ENCODE measurements around the gene CUEDC2. TPM values are rescaled to one million over a fixed set of nuclear protein-coding genes. Genes with fewer than 3 reads are reported as not detected.
A peak's percentile ranks its signal among the peaks of the same experiment; 100 is the strongest.

Gene CUEDC2
- total and polyA plus RNA-seq, 10 of the 15 experiments (the other 5 are each of a cell fraction or from before 2014, with no cell fraction given), result 20.4 to 121 (median 75.0) TPM

DNA sequence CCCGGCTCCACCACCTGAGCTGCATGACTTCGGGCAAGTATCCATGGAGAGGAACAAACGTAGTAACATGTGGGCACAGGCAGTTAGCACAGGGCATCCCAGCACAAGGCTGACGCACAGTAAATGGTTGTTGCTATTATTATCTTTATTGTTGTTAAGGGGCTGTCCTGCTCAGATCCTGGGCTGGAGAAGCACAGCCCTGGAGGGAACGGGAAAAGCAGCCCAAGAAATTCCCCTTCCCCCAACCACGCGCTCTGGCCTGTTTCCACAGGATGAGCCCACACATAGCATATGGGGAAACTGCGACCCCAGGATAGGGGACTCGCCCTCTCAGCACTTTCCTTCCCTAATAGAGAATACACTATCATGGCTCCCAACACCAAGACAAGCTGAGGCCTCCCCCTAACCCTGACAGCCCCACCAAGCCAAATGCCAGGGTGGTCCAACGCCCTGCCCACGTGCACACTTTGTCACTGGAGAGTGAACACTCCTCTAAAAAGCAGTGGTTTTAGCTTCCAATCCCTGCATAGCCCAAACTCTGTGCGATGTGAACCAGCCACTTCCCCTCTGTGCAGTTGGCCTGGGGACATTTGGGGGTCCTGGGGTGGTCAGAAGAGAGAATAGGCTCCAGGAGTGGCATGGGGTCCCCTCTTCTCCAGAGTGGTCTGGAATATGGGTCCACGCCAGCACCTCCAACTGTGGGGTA, 24.8 kb downstream of the CUEDC2 start:
- no peaks in the 10 kb centered on the region for H3K79me2 ChIP-seq (ENCODE audit: control insufficient read depth, insufficient read depth, low read length)
- ATAC-seq (no peak), FAIRE-seq (no peak), DNase-seq (ENCODE audit: low read depth, low spot score) (no peak)
- ChIA-PET CTCF (interaction anchor here (0.6 to 2.4 kb wide), 2 partner anchors 14 to 67 kb away, joined by 3 to 6 read pairs; no protein-coding TSS in a partner anchor), POLR2A (interaction anchor here (0.6 kb wide), 1 partner anchor 49 kb away, joined by 4 read pairs; no protein-coding TSS in a partner anchor), SMC1A (ENCODE audit: uncharacterized antibody, unreplicated experiment) (no interaction called here), RAD21 (ENCODE audit: unreplicated experiment) (interaction anchor here (1.0 to 1.3 kb wide), 2 partner anchors 13 to 67 kb away, joined by 3 to 4 read pairs; partner anchors contain the start of gene FBXL15)
- in situ Hi-C loops (cut with MboI) (loop anchor here (5.0 kb wide), 1 partner anchor 180 kb away; the partner anchor contains the start of gene ELOVL3), intact Hi-C loops (cut with micrococcal nuclease; ENCODE audit: unreplicated experiment) (no loop called here)
- peaks cover 17 to 21% of the 10 kb centered on the region in 2 experiments for H3K27me3 ChIP-seq (replicated peaks in 1 of 2; ENCODE audit: control insufficient read depth in 2 of 2, insufficient read depth in 2 of 2, low read length in 1 of 2)
- TF ChIP-seq SPI1 (IDR thresholded peaks at IDR 0.05; ENCODE audit: borderline replicate concordance, insufficient read depth, low read depth, low read length) (peak; percentile 7; the same call in 1 of the 2 replicates), NBN (IDR thresholded peaks at IDR 0.05) (no peak), POLR2AphosphoS5 (IDR thresholded peaks at IDR 0.05; ENCODE audit: low read length) (peak; percentile 42; the same call in 1 of the 2 replicates)
- H3K27ac ChIP-seq (ENCODE audit: control insufficient read depth, insufficient read depth), result no peak overlapping the region
- H3K9ac ChIP-seq (ENCODE audit: control insufficient read depth, insufficient read depth, low read length), result no peak overlapping the region
- peaks cover 1% of the 10 kb centered on the region for H3K4me1 ChIP-seq (ENCODE audit: control insufficient read depth, insufficient read depth, low read length)
- no peak overlapping the region for H3K4me3 ChIP-seq
- H3K4me2 ChIP-seq (ENCODE audit: control insufficient read depth, insufficient read depth), result no peak overlapping the region
- H4K20me1 ChIP-seq (ENCODE audit: control insufficient read depth, insufficient read depth), result peaks cover under 1% of the 10 kb centered on the region; the same call in 1 of the 2 replicates
- no peaks in the 10 kb centered on the region for H3K9me3 ChIP-seq (replicated peaks; ENCODE audit: control insufficient read depth, insufficient read depth, low read length)
- no TSS peak for BruUV-seq (replicated peaks)
- WGBS (ENCODE audit: insufficient coverage, insufficient replicate concordance, low lambda C conversion rate, missing lambda C conversion rate), result 46% methylated on average over 13 of the region's 13 CpGs
- no peak overlapping the region for H2AFZ ChIP-seq (ENCODE audit: control insufficient read depth, low read depth, low read length)
- peaks cover under 1 to 3% of the 10 kb centered on the region in 2 experiments; a peak in 3 of 4 replicates for H3K36me3 ChIP-seq (ENCODE audit: control insufficient read depth in 2 of 2, insufficient read depth in 2 of 2, low read length in 1 of 2)

DNA sequence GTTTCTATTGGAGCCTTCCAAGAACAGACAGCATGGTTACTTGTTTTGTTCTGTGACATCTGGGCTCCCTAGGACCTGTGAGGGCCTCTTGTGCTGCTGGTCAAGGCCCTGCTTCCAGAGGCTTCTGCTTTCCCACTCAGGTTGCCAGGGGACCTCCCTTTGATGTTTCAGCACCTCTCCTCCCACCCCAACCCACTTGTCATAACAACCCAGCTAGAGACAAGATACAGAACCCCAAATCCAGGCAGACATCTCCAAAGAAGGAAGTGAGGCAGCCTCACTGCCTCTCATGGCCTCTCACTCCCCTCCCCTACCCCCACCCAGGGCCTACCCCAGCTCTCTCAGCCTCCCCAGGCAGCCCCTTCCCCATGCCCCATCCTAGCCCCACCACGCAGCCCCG, 25.6 kb downstream of the CUEDC2 start:
- BruUV-seq (replicated peaks), result no TSS peak

More for the DNA sequence above, 25.6 kb downstream of the CUEDC2 start:
- Histone ChIP-seq H4K20me1 (ENCODE audit: control insufficient read depth, insufficient read depth) (peaks cover 4% of the 10 kb centered on the region; the same call in 1 of the 2 replicates), H3K27ac (ENCODE audit: control insufficient read depth, insufficient read depth) (no peak overlapping the region), H3K4me1 (ENCODE audit: control insufficient read depth, insufficient read depth, low read length) (no peaks in the 10 kb centered on the region), H3K4me3 (no peak overlapping the region), H3K9me3 (replicated peaks; ENCODE audit: control insufficient read depth, insufficient read depth, low read length) (no peaks in the 10 kb centered on the region), H2AFZ (ENCODE audit: control insufficient read depth, low read depth, low read length) (no peak overlapping the region), H3K9ac (ENCODE audit: control insufficient read depth, insufficient read depth, low read length) (no peak overlapping the region), H3K79me2 (ENCODE audit: control insufficient read depth, insufficient read depth, low read length) (no peaks in the 10 kb centered on the region), H3K27me3 (replicated peaks in 1 of 2; ENCODE audit: control insufficient read depth in 2 of 2, insufficient read depth in 2 of 2, low read length in 1 of 2) (peaks cover 17 to 21% of the 10 kb centered on the region in 2 experiments), H3K36me3 (ENCODE audit: control insufficient read depth in 2 of 2, insufficient read depth in 2 of 2, low read length in 1 of 2) (peaks cover 3 to 7% of the 10 kb centered on the region in 2 experiments; a peak in 3 of 4 replicates), H3K4me2 (ENCODE audit: control insufficient read depth, insufficient read depth) (no peak overlapping the region)
- intact Hi-C loops (cut with micrococcal nuclease; ENCODE audit: unreplicated experiment), result no loop called here
- TF ChIP-seq MTA3 (IDR thresholded peaks at IDR 0.05; ENCODE audit: borderline replicate concordance, low read length), result 0 out of 2 replicates have a peak, but pooled peaks have one; percentile 8
- no peak for TF ChIP-seq ZNF217 (IDR thresholded peaks at IDR 0.05)
- in situ Hi-C loops (cut with MboI), result loop anchor here (5.0 kb wide), 1 partner anchor 180 kb away; the partner anchor contains the start of gene ELOVL3
- RAD21 ChIA-PET (ENCODE audit: unreplicated experiment), result interaction anchor here (0.7 to 1.3 kb wide), 4 partner anchors 14 to 157 kb away, joined by 3 to 4 read pairs (median 3); partner anchors contain the start of gene FBXL15
- POLR2A ChIA-PET, result interaction anchor here (0.6 kb wide), 2 partner anchors 46 to 50 kb away, joined by 4 read pairs; no protein-coding TSS in a partner anchor
- ATAC-seq, result no peak
- no peak for FAIRE-seq
- no peak for DNase-seq (ENCODE audit: low read depth, low spot score)
- CTCF ChIA-PET, result interaction anchor here (0.8 to 12.1 kb wide), 5 partner anchors 13 to 237 kb away, joined by 5 to 69 read pairs (median 5); no protein-coding TSS in a partner anchor
- SMC1A ChIA-PET (ENCODE audit: uncharacterized antibody, unreplicated experiment), result interaction anchor here (1.6 kb wide), 1 partner anchor 13 kb away, joined by 5 read pairs; no protein-coding TSS in a partner anchor
- WGBS (ENCODE audit: insufficient coverage, insufficient replicate concordance, low lambda C conversion rate, missing lambda C conversion rate), result no CpG with 5 or more reads among the region's 2 CpGs
